IPS-11a (cell line): ENCODE results near the gene SUSD6.
"Not testable (repeated sequence)": the region's sequence is repeated elsewhere in the genome, so short reads cannot be mapped to it uniquely, and the experiment has no call there.

ENCODE experiments used
- H3K4me3 ChIP-seq: one replicate; pipeline ENCODE4 v1.5.1; 2013; ENCODE audit warnings: low read depth, low read length, control low read depth

Gene SUSD6

GRCh38 chr14:69591317-69591716 lies 20.1 kb upstream of the SUSD6 start:
- H3K4me3 ChIP-seq: no peak overlapping the region

GRCh38 chr14:69593018-69593677 lies 18.2 kb upstream of the SUSD6 start:
- no peak overlapping the region for H3K4me3 ChIP-seq

GRCh38 chr14:69594846-69595245 lies 16.6 kb upstream of the SUSD6 start:
- H3K4me3 ChIP-seq: no peak overlapping the region

- H3K4me3 ChIP-seq: no peak overlapping the region
These were observed 16.1 kb upstream of the SUSD6 start for GRCh38 chr14:69595336-69595735.

GRCh38 chr14:69599431-69599830 lies 12.0 kb upstream of the SUSD6 start:
- not testable (repeated sequence) for H3K4me3 ChIP-seq

- H3K4me3 ChIP-seq: no peak overlapping the region
These were observed 11.0 kb upstream of the SUSD6 start for GRCh38 chr14:69600304-69600891.

- H3K4me3 ChIP-seq: no peak overlapping the region
These were observed 5.7 kb upstream of the SUSD6 start for GRCh38 chr14:69605738-69606137.

- no peak overlapping the region for H3K4me3 ChIP-seq
These were observed 4.9 kb upstream of the SUSD6 start for GRCh38 chr14:69606258-69607184.

GRCh38 chr14:69610020-69610873 lies 1.1 kb upstream of the SUSD6 start:
- H3K4me3 ChIP-seq: peak overlapping the region; percentile 59

- peak overlapping the region; percentile 59 for H3K4me3 ChIP-seq
These were observed 573 bp upstream of the SUSD6 start for GRCh38 chr14:69610874-69611171.

- peak overlapping the region; percentile 60 for H3K4me3 ChIP-seq
These were observed 802 bp downstream of the SUSD6 start for GRCh38 chr14:69612014-69612782.

GRCh38 chr14:69612783-69613130 lies 1.4 kb downstream of the SUSD6 start:
- H3K4me3 ChIP-seq: peak overlapping the region; percentile 60

- H3K4me3 ChIP-seq: no peak overlapping the region
These were observed 2.1 kb downstream of the SUSD6 start for GRCh38 chr14:69613312-69614073.

- no peak overlapping the region for H3K4me3 ChIP-seq
These were observed 3.2 kb downstream of the SUSD6 start for GRCh38 chr14:69614592-69614991.

GRCh38 chr14:69615121-69615495 lies 3.7 kb downstream of the SUSD6 start:
- H3K4me3 ChIP-seq: no peak overlapping the region

- H3K4me3 ChIP-seq: no peak overlapping the region
These were observed 4.4 kb downstream of the SUSD6 start for GRCh38 chr14:69615496-69616407.

GRCh38 chr14:69616408-69616773 lies 5.0 kb downstream of the SUSD6 start:
- H3K4me3 ChIP-seq: no peak overlapping the region

- no peak overlapping the region for H3K4me3 ChIP-seq
These were observed 6.4 kb downstream of the SUSD6 start for GRCh38 chr14:69617796-69618195.

- H3K4me3 ChIP-seq: no peak overlapping the region
These were observed 7.6 kb downstream of the SUSD6 start for GRCh38 chr14:69619012-69619411.
